Activated CD8-positive, alpha-beta memory T cell treated with anti-CD3 and anti-CD28 coated beads, Interleukin-2, amount 10 ng/mL, durations not matched to agents 7 days and 5 days (primary cell): ENCODE results near the gene USP27X. TPM values are rescaled to one million over a fixed set of nuclear protein-coding genes. Genes with fewer than 3 reads are reported as not detected.
A peak's percentile ranks its signal among the peaks of the same experiment; 100 is the strongest.

Experiments used
- ATAC-seq: fragments of 150-1000 bp; cut with Tn5 transposase; one replicate; pipeline ENCODE4 v1.10.0; 2021; ENCODE audit warnings: moderate library complexity
- CTCF ChIA-PET: fragments of 350-600 bp; sonication (Branson Sonifier 250); formaldehyde crosslinking; loops from one replicate; lab custom pipeline; 2021; ENCODE audit warnings: antibody characterized with exemption; lab: Charles Lee
- DNase-seq: peaks from one replicate; pipeline ENCODE4 v3.0.0-alpha.2; 2020
- H3K27ac Mint-ChIP-seq: one replicate; pipeline ENCODE4 v1.8.0; 2021; ENCODE audit warnings: mild to moderate bottlenecking, mixed read lengths
- H3K27me3 Mint-ChIP-seq: one replicate; pipeline ENCODE4 v1.8.0; 2021; ENCODE audit warnings: mixed read lengths
- H3K36me3 Mint-ChIP-seq: one replicate; pipeline ENCODE4 v1.8.0; 2021; ENCODE audit warnings: mild to moderate bottlenecking, mixed read lengths
- H3K4me1 Mint-ChIP-seq: one replicate; pipeline ENCODE4 v1.8.0; 2021; ENCODE audit warnings: mixed read lengths
- H3K4me3 Mint-ChIP-seq: one replicate; pipeline ENCODE4 v1.8.0; 2021; ENCODE audit warnings: mild to moderate bottlenecking, moderate library complexity, mixed read lengths
- H3K9me3 Mint-ChIP-seq: one replicate; pipeline ENCODE4 v1.8.0; 2022; ENCODE audit warnings: low read depth, mixed read lengths
- total RNA-seq, 2 experiments: library from RNA; stranded (reverse); gene quantifications; one replicate each; pipeline ENCODE4 v1.2.3, GENCODE V29; 2021

The USP27X gene
- total RNA-seq, 2 experiments from 2014 or later = 1.0 to 1.7 TPM

- DNase-seq (peak; percentile 43), ATAC-seq (peak; percentile 57)
- H3K27ac Mint-ChIP-seq = no peak overlapping the region
- H3K4me3 Mint-ChIP-seq = no peak overlapping the region
- peaks cover 13% of the 10 kb centered on the region for H3K4me1 Mint-ChIP-seq
- no peaks in the 10 kb centered on the region for H3K36me3 Mint-ChIP-seq
- H3K27me3 Mint-ChIP-seq = no peaks in the 10 kb centered on the region
- H3K9me3 Mint-ChIP-seq = no peaks in the 10 kb centered on the region
- CTCF ChIA-PET = interaction anchor here (1.5 kb wide), 1 partner anchor 9 kb away, joined by 5 read pairs; no protein-coding TSS in a partner anchor
These were observed 31.1 kb downstream of the USP27X start for GRCh38 chrX:49910344-49910743.

GRCh38 chrX:49912086-49912485 is 32.8 kb downstream of the USP27X start:
- H3K36me3 Mint-ChIP-seq = no peaks in the 10 kb centered on the region
- no peak overlapping the region for H3K27ac Mint-ChIP-seq
- H3K9me3 Mint-ChIP-seq = no peaks in the 10 kb centered on the region
- no peak for ATAC-seq
- no peaks in the 10 kb centered on the region for H3K27me3 Mint-ChIP-seq
- peaks cover 13% of the 10 kb centered on the region for H3K4me1 Mint-ChIP-seq
- CTCF ChIA-PET = interaction anchor here (1.0 to 1.1 kb wide), 2 partner anchors 10 to 73 kb away, joined by 3 to 4 read pairs; partner anchors contain the start of gene CLCN5
- H3K4me3 Mint-ChIP-seq = no peak overlapping the region
- no peak for DNase-seq

GRCh38 chrX:49912861-49913260 is 33.6 kb downstream of the USP27X start:
- H3K27me3 Mint-ChIP-seq = no peaks in the 10 kb centered on the region
- no peaks in the 10 kb centered on the region for H3K9me3 Mint-ChIP-seq
- H3K27ac Mint-ChIP-seq = no peak overlapping the region
- no peaks in the 10 kb centered on the region for H3K36me3 Mint-ChIP-seq
- CTCF ChIA-PET = interaction anchor here (1.0 to 1.1 kb wide), 2 partner anchors 10 to 74 kb away, joined by 3 to 4 read pairs; partner anchors contain the start of gene CLCN5
- DNase-seq (no peak), ATAC-seq (no peak)
- H3K4me1 Mint-ChIP-seq = peaks cover 13% of the 10 kb centered on the region
- H3K4me3 Mint-ChIP-seq = no peak overlapping the region

GRCh38 chrX:49915361-49916222 is 36.3 kb downstream of the USP27X start:
- peak; percentile 78 for ATAC-seq
- Mint-ChIP-seq H3K27me3 (no peaks in the 10 kb centered on the region), H3K4me3 (no peak overlapping the region), H3K27ac (no peak overlapping the region), H3K4me1 (peaks cover under 1% of the 10 kb centered on the region), H3K9me3 (no peaks in the 10 kb centered on the region), H3K36me3 (no peaks in the 10 kb centered on the region)
- CTCF ChIA-PET = interaction anchor here (0.7 to 1.4 kb wide), 4 partner anchors 31 to 274 kb away, joined by 3 to 4 read pairs (median 4); no protein-coding TSS in a partner anchor
- peak; percentile 54 for DNase-seq

GRCh38 chrX:49919617-49920016 is 40.3 kb downstream of the USP27X start:
- H3K36me3 Mint-ChIP-seq = peaks cover under 1% of the 10 kb centered on the region
- H3K9me3 Mint-ChIP-seq = no peaks in the 10 kb centered on the region
- H3K27me3 Mint-ChIP-seq = no peaks in the 10 kb centered on the region
- H3K4me3 Mint-ChIP-seq = no peak overlapping the region
- CTCF ChIA-PET = interaction anchor here (1.0 to 4.5 kb wide), 6 partner anchors 9 to 660 kb away, joined by 3 to 29 read pairs (median 6); partner anchors contain the start of gene USP27X
- peaks cover 9% of the 10 kb centered on the region for H3K4me1 Mint-ChIP-seq
- H3K27ac Mint-ChIP-seq = no peak overlapping the region
- DNase-seq (peak; percentile 40), ATAC-seq (no peak)

- no peaks in the 10 kb centered on the region for H3K9me3 Mint-ChIP-seq
- H3K4me3 Mint-ChIP-seq = no peak overlapping the region
- DNase-seq (no peak), ATAC-seq (no peak)
- no peak overlapping the region for H3K27ac Mint-ChIP-seq
- CTCF ChIA-PET = interaction anchor here (4.0 to 4.5 kb wide), 2 partner anchors 37 to 42 kb away, joined by 22 to 29 read pairs; partner anchors contain the start of gene USP27X
- peaks cover 2% of the 10 kb centered on the region for H3K36me3 Mint-ChIP-seq
- H3K4me1 Mint-ChIP-seq = peaks cover 9% of the 10 kb centered on the region
- no peaks in the 10 kb centered on the region for H3K27me3 Mint-ChIP-seq
These were observed 41.8 kb downstream of the USP27X start for GRCh38 chrX:49921109-49921508.

- peak within 1 kb of the TSS; percentile 75 for H3K27ac Mint-ChIP-seq
- CTCF ChIA-PET = interaction anchor here (0.7 to 4.5 kb wide), 5 partner anchors 10 to 730 kb away, joined by 3 to 22 read pairs (median 3); partner anchors contain the start of gene USP27X
- H3K4me3 Mint-ChIP-seq = peak within 1 kb of the TSS; percentile 72
- ATAC-seq (peak; percentile 98), DNase-seq (peak; percentile 96)
- no peaks in the 10 kb centered on the region for H3K9me3 Mint-ChIP-seq
- H3K36me3 Mint-ChIP-seq = peaks cover 6% of the 10 kb centered on the region
- peaks cover 9% of the 10 kb centered on the region for H3K4me1 Mint-ChIP-seq
- no peaks in the 10 kb centered on the region for H3K27me3 Mint-ChIP-seq
These were observed 43.3 kb downstream of the USP27X start, which contains the start of gene CLCN5 for GRCh38 chrX:49922291-49923241. Gene CLCN5, plus strand, starts transcription at chrX:49922596. Its CDS starts 2,703 bp downstream, at chrX:49925299.

GRCh38 chrX:49925176-49925575 is 45.9 kb downstream of the USP27X start:
- Mint-ChIP-seq H3K4me1 (peaks cover 9% of the 10 kb centered on the region), H3K9me3 (no peaks in the 10 kb centered on the region), H3K36me3 (peaks cover 7% of the 10 kb centered on the region)

GRCh38 chrX:49930039-49930438 is 50.8 kb downstream of the USP27X start:
- Mint-ChIP-seq H3K9me3 (no peaks in the 10 kb centered on the region), H3K27me3 (no peaks in the 10 kb centered on the region), H3K36me3 (peaks cover 6% of the 10 kb centered on the region), H3K4me1 (peaks cover 4% of the 10 kb centered on the region), H3K4me3 (no peak overlapping the region), H3K27ac (no peak overlapping the region)
- CTCF ChIA-PET = no interaction called here
- ATAC-seq (no peak), DNase-seq (no peak)

More at GRCh38 chrX:49925176-49925575, 45.9 kb downstream of the USP27X start:
- CTCF ChIA-PET = no interaction called here
- Mint-ChIP-seq H3K4me3 (no peak overlapping the region), H3K27ac (no peak overlapping the region), H3K27me3 (no peaks in the 10 kb centered on the region)
- DNase-seq (no peak), ATAC-seq (no peak)

Other genes with a start within 250 kb of the USP27X start
- gene PAGE1, start 183.5 kb upstream of the USP27X start, total RNA-seq = not detected
- not detected for gene PAGE4, start 50.2 kb upstream of the USP27X start, total RNA-seq
- 1 to 10 TPM; 4.0 to 5.3 TPM for gene CLCN5, start 43.1 kb downstream of the USP27X start, total RNA-seq